Suprapubic skin (tissue), 3 donors: ENCODE results near the gene CTNNA2.

Source experiments
- POLR2A ChIP-seq, 2 donors: fragments of 450-650 bp; IDR thresholded peaks; one replicate each; pipeline ENCODE4 v1.6.1; 2017; ENCODE audit warnings: antibody characterized with exemption in 2 of 2, mild to moderate bottlenecking in 2 of 2, moderate library complexity in 2 of 2
- TF ChIP-seq, protein P1 (sequence below), 2 donors: fragments of 200-600 bp in 1 of 2; fragments of 450-650 bp in 1 of 2; sonication (generic) in 1 of 2; IDR thresholded peaks; one replicate each; pipeline ENCODE4 v1.5.1; 2016 to 2019; ENCODE audit warnings: antibody characterized with exemption in 2 of 2, mild to moderate bottlenecking in 1 of 2, moderate library complexity in 1 of 2

DNA sequence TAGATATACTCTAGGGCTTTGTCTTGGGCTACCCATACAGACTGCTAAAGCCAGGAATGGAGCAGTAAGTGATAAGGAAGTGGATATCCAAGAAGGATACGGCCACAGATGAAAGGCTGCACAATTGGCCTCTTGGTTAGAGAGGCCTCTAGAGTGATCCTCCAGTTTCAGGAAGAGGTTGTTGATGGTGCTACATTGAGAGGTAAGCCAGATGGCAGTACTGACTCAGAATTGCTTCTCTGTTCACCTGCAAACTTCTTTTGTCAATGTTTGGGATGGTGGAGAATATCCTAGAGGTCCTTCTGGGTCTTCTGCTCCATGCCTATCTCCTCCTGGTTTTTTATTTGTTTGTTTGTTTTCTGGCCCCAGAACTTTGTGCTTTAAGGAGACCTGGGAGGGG, 1018.5 kb downstream of the CTNNA2 start:
- TF ChIP-seq, protein P1, sequence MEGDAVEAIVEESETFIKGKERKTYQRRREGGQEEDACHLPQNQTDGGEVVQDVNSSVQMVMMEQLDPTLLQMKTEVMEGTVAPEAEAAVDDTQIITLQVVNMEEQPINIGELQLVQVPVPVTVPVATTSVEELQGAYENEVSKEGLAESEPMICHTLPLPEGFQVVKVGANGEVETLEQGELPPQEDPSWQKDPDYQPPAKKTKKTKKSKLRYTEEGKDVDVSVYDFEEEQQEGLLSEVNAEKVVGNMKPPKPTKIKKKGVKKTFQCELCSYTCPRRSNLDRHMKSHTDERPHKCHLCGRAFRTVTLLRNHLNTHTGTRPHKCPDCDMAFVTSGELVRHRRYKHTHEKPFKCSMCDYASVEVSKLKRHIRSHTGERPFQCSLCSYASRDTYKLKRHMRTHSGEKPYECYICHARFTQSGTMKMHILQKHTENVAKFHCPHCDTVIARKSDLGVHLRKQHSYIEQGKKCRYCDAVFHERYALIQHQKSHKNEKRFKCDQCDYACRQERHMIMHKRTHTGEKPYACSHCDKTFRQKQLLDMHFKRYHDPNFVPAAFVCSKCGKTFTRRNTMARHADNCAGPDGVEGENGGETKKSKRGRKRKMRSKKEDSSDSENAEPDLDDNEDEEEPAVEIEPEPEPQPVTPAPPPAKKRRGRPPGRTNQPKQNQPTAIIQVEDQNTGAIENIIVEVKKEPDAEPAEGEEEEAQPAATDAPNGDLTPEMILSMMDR (IDR thresholded peaks at IDR 0.05): no peak
- no peak for TF ChIP-seq POLR2A (IDR thresholded peaks at IDR 0.05)
